HepG2 (cell line): Measurements from ENCODE around the gene ELMOD3. TPM values are rescaled to one million over a fixed set of nuclear protein-coding genes. Genes with fewer than 3 reads are reported as not detected.

Experiments used
- CEBPZ ChIP-seq: IDR thresholded peaks from 2 replicates; pipeline ENCODE4 v1.6.1; 2012; ENCODE audit warnings: low read length, improper control_type of control experiment
- KIAA2018 ChIP-seq: sonication (generic); formaldehyde crosslinking; IDR thresholded peaks from 2 replicates; pipeline ENCODE4 v1.5.0; 2020; ENCODE audit warnings: mild to moderate bottlenecking, missing genetic modification reagents, borderline replicate concordance
- MTF1 ChIP-seq: sonication (generic); formaldehyde crosslinking; IDR thresholded peaks from 2 replicates; pipeline ENCODE4 v1.5.0; 2020; ENCODE audit warnings: missing genetic modification reagents
- NR2F6 ChIP-seq, 2 experiments: IDR thresholded peaks; 2 replicates each; pipeline ENCODE4 v1.6.1; 2016; ENCODE audit warnings: antibody characterized with exemption in 1 of 2, mild to moderate bottlenecking in 1 of 2
- POGK ChIP-seq: sonication (generic); formaldehyde crosslinking; conservative IDR thresholded peaks from 2 replicates; pipeline ENCODE4 v1.8.0; 2022; ENCODE audit warnings: mild to moderate bottlenecking, moderate library complexity, missing genetic modification reagents
- RAD51 ChIP-seq: fragments of 450-650 bp; IDR thresholded peaks from 2 replicates; pipeline ENCODE4 v1.6.1; 2016; ENCODE audit warnings: borderline replicate concordance
- SIN3A ChIP-seq: IDR thresholded peaks from 2 replicates; pipeline ENCODE4 v1.6.1; 2011; ENCODE audit warnings: low read depth, mild to moderate bottlenecking, control low read depth, low read length, borderline replicate concordance
- THYN1 ChIP-seq: sonication (generic); formaldehyde crosslinking; IDR thresholded peaks from 2 replicates; pipeline ENCODE4 v1.8.1; 2023; ENCODE audit warnings: low read depth, mild to moderate bottlenecking, moderate library complexity, missing genetic modification reagents, borderline replicate concordance
- ZNF18 ChIP-seq: sonication (generic); formaldehyde crosslinking; IDR thresholded peaks from 2 replicates; pipeline ENCODE4 v1.8.0; 2022; ENCODE audit warnings: mild to moderate bottlenecking, missing genetic modification reagents; ENCODE audit not compliant: insufficient replicate concordance
- ZNF629 ChIP-seq: sonication (generic); formaldehyde crosslinking; conservative IDR thresholded peaks from 2 replicates; pipeline ENCODE4 v1.5.0; 2020; ENCODE audit warnings: missing genetic modification reagents
- polyA plus RNA-seq, 8 experiments: library from polyadenylated mRNA; depleted of rRNA in 3 of 8; stranded (reverse) in 7 of 8; unstranded in 1 of 8; fragments of >200 nt; fragmentation: Illumina TruSeq in 4 of 8; extraction: Trizol in 4 of 8; gene quantifications; 2 replicates each; pipeline versions ENCODE4 v1.2.1 to v1.2.3, GENCODE V29; 2011 to 2016; ENCODE audit warnings: low read depth in 4 of 8, missing spikeins in 1 of 8, mixed read lengths in 1 of 8; ENCODE audit not compliant: insufficient read depth in 1 of 8
- total RNA-seq, 5 experiments: library from RNA; depleted of rRNA; stranded (reverse); fragments of >200 nt; fragmentation: Illumina TruSeq; extraction: Trizol; gene quantifications; 2 replicates each; pipeline ENCODE4 v1.2.3, GENCODE V29; 2016; ENCODE audit warnings: low read depth in 1 of 5

The ELMOD3 gene
- total and polyA plus RNA-seq, 2 of the 13 experiments (the other 11 are each of a cell fraction or from before 2014, with no cell fraction given), result 13.3 to 19.5 TPM

- TF ChIP-seq NR2F6 (IDR thresholded peaks at IDR 0.05), result no peak
- peak; percentile 69; the same call in 1 of the 2 replicates for TF ChIP-seq NR2F6 (CRISPR knock-in tag; IDR thresholded peaks at IDR 0.05)
- peak; percentile 76 for TF ChIP-seq POGK (CRISPR knock-in tag)
- no peak for TF ChIP-seq MTF1
- TF ChIP-seq THYN1 (CRISPR knock-in tag), result no peak
- no peak for TF ChIP-seq CEBPZ
- peak; percentile 38 for TF ChIP-seq ZNF629
- no peak for TF ChIP-seq RAD51
- TF ChIP-seq KIAA2018, result no peak
- TF ChIP-seq ZNF18 (CRISPR knock-in tag), result no peak
- TF ChIP-seq SIN3A, result no peak
Measured at GRCh38 chr2:85420536-85421259, 66.1 kb downstream of the ELMOD3 start (continued).
